Brain microvascular endothelial cell (primary cell): ENCODE data around the gene RUNX3.

Experiments
- DNase-seq: peaks from one replicate; pipeline ENCODE4 v3.0.0-alpha.2; 2020
- H3K27ac ChIP-seq: fragments of 250-450 bp; sonication (Bioruptor Pico); 2 replicates; pipeline ENCODE4 v1.5.1; 2020; ENCODE audit warnings: mild to moderate bottlenecking, moderate library complexity
- H3K27me3 ChIP-seq: fragments of 250-450 bp; sonication (Bioruptor Pico); replicated peaks from 2 replicates; pipeline ENCODE4 v1.5.1; 2020; ENCODE audit warnings: mild to moderate bottlenecking
- H3K36me3 ChIP-seq: fragments of 250-450 bp; sonication (Bioruptor Pico); replicated peaks from 2 replicates; pipeline ENCODE4 v1.5.1; 2020; ENCODE audit warnings: mild to moderate bottlenecking
- H3K4me3 ChIP-seq: 2 replicates; pipeline ENCODE4 v1.5.1; 2011; ENCODE audit warnings: low read depth, mild to moderate bottlenecking, control low read depth, low read length, moderate library complexity
- CTCF ChIP-seq: IDR thresholded peaks from 2 replicates; pipeline ENCODE4 v1.5.1; 2011; ENCODE audit warnings: low read depth, mild to moderate bottlenecking, moderate library complexity, low read length, control low read depth, inconsistent platforms; ENCODE audit errors: missing control alignments
- in situ Hi-C: cut with HindIII; loops from 2 replicates; pipeline ENCODE4 v1.10.0; 2017; ENCODE audit warnings: low sequenced_read_pairs, low pct_ligation_motif_present

RUNX3 gene

GRCh38 chr1:24959623-24959975, 29.5 kb upstream of the RUNX3 start:
- no peak for TF ChIP-seq CTCF
- no peak for DNase-seq
- no peak overlapping the region for H3K4me3 ChIP-seq
- H3K27me3 ChIP-seq = no peaks in the 10 kb centered on the region
- H3K36me3 ChIP-seq = no peaks in the 10 kb centered on the region
- no peak overlapping the region for H3K27ac ChIP-seq
- in situ Hi-C loops = no loop called here

- Histone ChIP-seq H3K36me3 (no peaks in the 10 kb centered on the region), H3K27ac (no peak overlapping the region), H3K27me3 (no peaks in the 10 kb centered on the region), H3K4me3 (no peak overlapping the region)
- in situ Hi-C loops = no loop called here
- TF ChIP-seq CTCF = no peak
- no peak for DNase-seq
Observed at GRCh38 chr1:24958766-24959622, 28.9 kb upstream of the RUNX3 start.

GRCh38 chr1:24957808-24958752, 28.0 kb upstream of the RUNX3 start:
- no peak overlapping the region for H3K27ac ChIP-seq
- no peak for TF ChIP-seq CTCF
- DNase-seq = no peak
- H3K27me3 ChIP-seq = no peaks in the 10 kb centered on the region
- H3K36me3 ChIP-seq = no peaks in the 10 kb centered on the region
- H3K4me3 ChIP-seq = no peak overlapping the region
- in situ Hi-C loops = no loop called here

- Histone ChIP-seq H3K27me3 (no peaks in the 10 kb centered on the region), H3K36me3 (no peaks in the 10 kb centered on the region), H3K27ac (no peak overlapping the region), H3K4me3 (no peak overlapping the region)
- in situ Hi-C loops = no loop called here
- no peak for TF ChIP-seq CTCF
- no peak for DNase-seq
Observed at GRCh38 chr1:24957016-24957807, 27.1 kb upstream of the RUNX3 start.

GRCh38 chr1:24955779-24956365, 25.8 kb upstream of the RUNX3 start:
- Histone ChIP-seq H3K36me3 (no peaks in the 10 kb centered on the region), H3K27me3 (no peaks in the 10 kb centered on the region), H3K27ac (no peak overlapping the region), H3K4me3 (no peak overlapping the region)
- in situ Hi-C loops = no loop called here
- no peak for DNase-seq
- TF ChIP-seq CTCF = no peak
